ENCODE measurements around the gene SNRNP70. TPM values are rescaled to one million over a fixed set of nuclear protein-coding genes. Genes with fewer than 3 reads are reported as not detected.
"Not testable (repeated sequence)": the region's sequence is repeated elsewhere in the genome, so short reads cannot be mapped to it uniquely, and the experiment has no call there.

Gene SNRNP70
- total and polyA plus RNA-seq, 5 donors, result 117 to 146 (median 144) TPM

GRCh38 chr19:49121841-49122240, 36.6 kb downstream of the SNRNP70 start:
- ATAC-seq; H3K4me3 ChIP-seq (ENCODE audit: low read length); H3K4me1 ChIP-seq (ENCODE audit: control insufficient read depth, insufficient read depth, low read length); H3K9me3 ChIP-seq (ENCODE audit: control insufficient read depth, low read length); H3K27ac ChIP-seq (ENCODE audit: low read length); H3K27me3 ChIP-seq (ENCODE audit: control insufficient read depth, insufficient read depth); DNase-seq: not testable (repeated sequence)
- 71% methylated on average over 10 of the region's 10 CpGs for WGBS
- intact Hi-C loops (cut with DNase I), result loop anchor here in 1 of 4 donors (5.0 kb wide), 1 partner anchor 35 kb away; the partner anchor contains the start of genes HRC and TRPM4

- not testable (repeated sequence) for ATAC-seq; H3K27ac ChIP-seq (ENCODE audit: low read length); H3K4me1 ChIP-seq (ENCODE audit: control insufficient read depth, insufficient read depth, low read length); H3K9me3 ChIP-seq (ENCODE audit: control insufficient read depth, low read length); H3K27me3 ChIP-seq (ENCODE audit: control insufficient read depth, insufficient read depth); H3K4me3 ChIP-seq (ENCODE audit: low read length)
- WGBS, result 92% methylated on average over 11 of the region's 11 CpGs
- peak in 1 of 3 donors; percentile 9 for DNase-seq
- intact Hi-C loops (cut with DNase I), result loop anchor here in 1 of 4 donors (5.0 kb wide), 1 partner anchor 34 kb away; the partner anchor contains the start of genes HRC and TRPM4
These were observed 38.0 kb downstream of the SNRNP70 start for GRCh38 chr19:49123285-49123684.

- WGBS, result 35% methylated on average over 23 of the region's 23 CpGs
- intact Hi-C loops (cut with DNase I), result no loop called here
- Histone ChIP-seq H3K4me3 (ENCODE audit: low read length) (no peak overlapping the region), H3K4me1 (ENCODE audit: control insufficient read depth, insufficient read depth, low read length) (peaks cover 2% of the 10 kb centered on the region), H3K9me3 (ENCODE audit: control insufficient read depth, low read length) (no peaks in the 10 kb centered on the region), H3K27ac (ENCODE audit: low read length) (no peak overlapping the region), H3K27me3 (ENCODE audit: control insufficient read depth, insufficient read depth) (no peaks in the 10 kb centered on the region)
- DNase-seq (peak; percentile 44 to 79 (median 78)), ATAC-seq (no peak)
These were observed 39.9 kb downstream of the SNRNP70 start for GRCh38 chr19:49125025-49125731.

DNA sequence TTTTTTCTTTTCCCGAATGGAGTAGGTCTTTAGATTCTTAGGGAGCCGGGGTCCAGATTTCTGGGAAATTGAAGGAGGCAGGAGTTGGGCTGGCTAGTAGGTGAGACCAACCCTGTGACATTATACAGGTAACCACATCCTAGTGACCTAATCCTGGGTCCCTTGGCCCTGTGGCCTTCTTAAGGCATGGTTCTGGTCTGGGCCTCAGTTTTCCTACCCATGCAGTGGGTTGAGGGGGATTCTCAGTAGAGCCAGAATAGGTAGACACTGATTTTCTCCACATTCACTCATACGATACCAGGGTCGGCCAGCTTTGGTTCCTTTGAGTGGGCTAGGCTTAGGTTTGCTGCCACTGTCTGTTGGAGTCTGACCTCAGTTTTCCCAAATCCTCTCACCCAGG, 41.3 kb downstream of the SNRNP70 start:
- no peak overlapping the region for H3K27ac ChIP-seq (ENCODE audit: low read length)
- H3K27me3 ChIP-seq (ENCODE audit: control insufficient read depth, insufficient read depth), result no peaks in the 10 kb centered on the region
- WGBS, result 74% methylated on average over 4 of the region's 4 CpGs
- H3K4me1 ChIP-seq (ENCODE audit: control insufficient read depth, insufficient read depth, low read length), result peaks cover 2% of the 10 kb centered on the region
- H3K9me3 ChIP-seq (ENCODE audit: control insufficient read depth, low read length), result no peaks in the 10 kb centered on the region
- ATAC-seq (no peak), DNase-seq (peak in 1 of 3 donors; percentile 16)
- intact Hi-C loops (cut with DNase I), result no loop called here
- H3K4me3 ChIP-seq (ENCODE audit: low read length), result no peak overlapping the region

- DNase-seq; H3K4me3 ChIP-seq (ENCODE audit: low read length); intact Hi-C loops (cut with DNase I): not testable (repeated sequence)
These were observed 42.0 kb downstream of the SNRNP70 start for GRCh38 chr19:49127225-49127624.

GRCh38 chr19:49127674-49128544, 42.7 kb downstream of the SNRNP70 start:
- 3% methylated on average over 63 of the region's 63 CpGs for WGBS
- intact Hi-C loops (cut with DNase I), result no loop called here
- ATAC-seq (peak; percentile 97), DNase-seq (peak; percentile 97 to 99 (median 97))
- Histone ChIP-seq H3K9me3 (ENCODE audit: control insufficient read depth, low read length) (no peaks in the 10 kb centered on the region), H3K4me1 (ENCODE audit: control insufficient read depth, insufficient read depth, low read length) (peaks cover 2% of the 10 kb centered on the region), H3K27ac (ENCODE audit: low read length) (no peak overlapping the region), H3K27me3 (ENCODE audit: control insufficient read depth, insufficient read depth) (no peaks in the 10 kb centered on the region), H3K4me3 (ENCODE audit: low read length) (peak overlapping the region; percentile 26)

More at GRCh38 chr19:49127225-49127624, 42.0 kb downstream of the SNRNP70 start:
- WGBS, result 97% methylated on average over 12 of the region's 12 CpGs
- not testable (repeated sequence) for H3K4me1 ChIP-seq (ENCODE audit: control insufficient read depth, insufficient read depth, low read length); H3K27me3 ChIP-seq (ENCODE audit: control insufficient read depth, insufficient read depth); H3K9me3 ChIP-seq (ENCODE audit: control insufficient read depth, low read length); H3K27ac ChIP-seq (ENCODE audit: low read length); ATAC-seq

- H3K9me3 ChIP-seq (ENCODE audit: control insufficient read depth, low read length), result no peaks in the 10 kb centered on the region
- no peak for ATAC-seq
- peak in 1 of 3 donors; percentile 46 for DNase-seq
- no peak overlapping the region for H3K27ac ChIP-seq (ENCODE audit: low read length)
- no peaks in the 10 kb centered on the region for H3K27me3 ChIP-seq (ENCODE audit: control insufficient read depth, insufficient read depth)
- H3K4me1 ChIP-seq (ENCODE audit: control insufficient read depth, insufficient read depth, low read length), result peaks cover 2% of the 10 kb centered on the region
- 66% methylated on average over 15 of the region's 15 CpGs for WGBS
- peak overlapping the region; percentile 26 for H3K4me3 ChIP-seq (ENCODE audit: low read length)
- intact Hi-C loops (cut with DNase I), result no loop called here
These were observed 43.4 kb downstream of the SNRNP70 start for GRCh38 chr19:49128545-49129237.

DNA sequence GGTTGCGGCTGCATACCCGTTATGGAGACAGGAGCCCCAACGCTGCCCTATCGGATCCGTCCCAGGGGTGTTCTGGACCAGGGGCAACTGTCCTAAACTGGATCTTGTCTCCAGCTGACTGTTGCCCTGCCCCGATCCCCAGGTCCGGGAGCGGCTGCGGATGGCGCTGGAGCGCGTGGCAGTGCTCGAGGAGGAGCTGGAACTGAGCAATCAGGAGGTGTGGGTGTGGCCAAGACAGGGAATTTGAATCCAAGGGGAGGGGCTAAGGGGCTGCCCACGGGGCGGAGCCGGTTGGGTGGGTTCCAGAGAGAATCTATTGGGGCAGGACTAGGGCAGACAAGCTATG, 44.0 kb downstream of the SNRNP70 start:
- DNase-seq, result peak in 2 of 3 donors; percentile 59 to 77
- 65% methylated on average over 16 of the region's 16 CpGs for WGBS
- Histone ChIP-seq H3K9me3 (ENCODE audit: control insufficient read depth, low read length) (no peaks in the 10 kb centered on the region), H3K27me3 (ENCODE audit: control insufficient read depth, insufficient read depth) (no peaks in the 10 kb centered on the region), H3K27ac (ENCODE audit: low read length) (no peak overlapping the region), H3K4me1 (ENCODE audit: control insufficient read depth, insufficient read depth, low read length) (peaks cover 2% of the 10 kb centered on the region), H3K4me3 (ENCODE audit: low read length) (no peak overlapping the region)
- ATAC-seq, result no peak
- intact Hi-C loops (cut with DNase I), result no loop called here

- Histone ChIP-seq H3K27ac (ENCODE audit: low read length) (no peak overlapping the region), H3K4me3 (ENCODE audit: low read length) (no peak overlapping the region), H3K27me3 (ENCODE audit: control insufficient read depth, insufficient read depth) (no peaks in the 10 kb centered on the region), H3K9me3 (ENCODE audit: control insufficient read depth, low read length) (no peaks in the 10 kb centered on the region), H3K4me1 (ENCODE audit: control insufficient read depth, insufficient read depth, low read length) (peaks cover 2% of the 10 kb centered on the region)
- intact Hi-C loops (cut with DNase I), result no loop called here
- DNase-seq (peak in 1 of 3 donors; percentile 45), ATAC-seq (no peak)
- WGBS, result 92% methylated on average over 24 of the region's 24 CpGs
These were observed 45.1 kb downstream of the SNRNP70 start for GRCh38 chr19:49130325-49130724.

DNA sequence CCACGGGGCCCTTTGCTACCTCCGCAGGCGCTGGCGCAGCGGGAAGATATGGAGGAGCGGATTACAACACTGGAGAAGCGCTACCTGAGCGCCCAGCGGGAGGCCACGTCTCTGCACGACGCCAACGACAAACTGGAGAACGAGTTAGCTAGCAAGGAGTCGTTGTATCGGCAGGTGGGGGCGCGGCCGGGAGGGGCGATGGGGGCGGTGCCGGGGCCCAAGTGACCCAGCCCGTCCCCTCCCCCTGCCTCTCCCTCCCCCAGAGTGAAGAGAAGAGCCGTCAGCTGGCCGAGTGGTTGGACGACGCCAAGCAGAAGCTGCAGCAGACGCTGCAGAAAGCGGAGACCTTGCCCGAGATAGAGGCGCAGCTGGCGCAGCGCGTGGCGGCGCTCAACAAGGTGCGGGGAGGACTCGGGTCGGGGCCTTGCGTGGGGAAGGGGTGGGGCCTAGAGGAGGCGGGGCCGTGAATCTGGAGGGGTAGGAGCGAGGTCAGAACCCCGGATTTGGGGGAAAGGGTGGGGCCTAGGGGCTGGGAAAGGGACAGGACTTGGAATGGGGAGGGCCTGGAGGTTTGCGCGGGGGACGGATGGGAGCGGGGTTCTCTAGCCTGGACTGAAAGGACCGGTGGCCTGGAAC, 47.8 kb downstream of the SNRNP70 start:
- Histone ChIP-seq H3K4me3 (ENCODE audit: low read length) (peak overlapping the region; percentile 4), H3K27ac (ENCODE audit: low read length) (no peak overlapping the region), H3K9me3 (ENCODE audit: control insufficient read depth, low read length) (no peaks in the 10 kb centered on the region), H3K27me3 (ENCODE audit: control insufficient read depth, insufficient read depth) (no peaks in the 10 kb centered on the region), H3K4me1 (ENCODE audit: control insufficient read depth, insufficient read depth, low read length) (no peaks in the 10 kb centered on the region)
- WGBS, result 20% methylated on average over 49 of the region's 49 CpGs
- peak; percentile 19 to 33 for ATAC-seq
- intact Hi-C loops (cut with DNase I), result no loop called here
- DNase-seq, result peak; percentile 75 to 91 (median 88)
